ENCODE results near the gene PLGRKT.

- TF ChIP-seq YY1 (IDR thresholded peaks at IDR 0.05; ENCODE audit: low read depth) (no peak), EP300 (IDR thresholded peaks at IDR 0.05; ENCODE audit: borderline replicate concordance) (no peak), TAF1 (IDR thresholded peaks at IDR 0.05; ENCODE audit: low read depth) (no peak), MAX (IDR thresholded peaks at IDR 0.05) (no peak), FOXM1 (IDR thresholded peaks at IDR 0.05; ENCODE audit: borderline replicate concordance, low read depth) (no peak), CREB1 (IDR thresholded peaks at IDR 0.05; ENCODE audit: low read depth) (no peak), RAD21 (IDR thresholded peaks at IDR 0.05; ENCODE audit: low read depth) (no peak), USF1 (IDR thresholded peaks at IDR 0.05) (no peak), TCF12 (IDR thresholded peaks at IDR 0.05; ENCODE audit: low read depth) (no peak), ZBTB7A (IDR thresholded peaks at IDR 0.05; ENCODE audit: low read depth) (no peak), CEBPB (IDR thresholded peaks at IDR 0.05) (no peak), NFIC (IDR thresholded peaks at IDR 0.05) (no peak), REST (IDR thresholded peaks at IDR 0.05; ENCODE audit: low read depth) (no peak)
These were observed 82.5 kb downstream of the PLGRKT start for GRCh38 chr9:5355226-5355625.
